ENCODE results near the gene TENT5A.

Gene TENT5A

DNA sequence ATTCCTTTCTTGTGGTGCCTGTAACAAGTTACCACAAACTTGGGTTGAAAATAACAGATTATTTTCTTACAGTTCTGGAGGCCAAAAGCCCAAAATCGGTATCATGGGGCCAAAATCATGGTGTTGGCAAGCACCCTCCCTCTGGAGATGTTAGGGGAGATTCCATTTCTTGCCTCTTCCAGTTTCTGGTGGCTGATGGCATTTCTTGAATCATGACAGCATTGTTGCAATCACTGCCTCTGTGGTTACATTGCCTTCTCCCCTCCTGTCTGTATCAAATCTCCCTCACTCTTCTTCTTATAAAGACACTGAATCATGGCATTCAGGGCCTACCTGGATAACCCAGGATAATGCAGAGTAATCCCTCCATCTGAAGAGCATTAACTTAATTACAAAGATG lies 17.9 kb upstream of the TENT5A start:
- no peak for DNase-seq

- no peak for DNase-seq
These were observed 17.3 kb upstream of the TENT5A start for GRCh38 chr6:81769824-81770223.

GRCh38 chr6:81768150-81768942 lies 15.9 kb upstream of the TENT5A start:
- no peak for DNase-seq

DNA sequence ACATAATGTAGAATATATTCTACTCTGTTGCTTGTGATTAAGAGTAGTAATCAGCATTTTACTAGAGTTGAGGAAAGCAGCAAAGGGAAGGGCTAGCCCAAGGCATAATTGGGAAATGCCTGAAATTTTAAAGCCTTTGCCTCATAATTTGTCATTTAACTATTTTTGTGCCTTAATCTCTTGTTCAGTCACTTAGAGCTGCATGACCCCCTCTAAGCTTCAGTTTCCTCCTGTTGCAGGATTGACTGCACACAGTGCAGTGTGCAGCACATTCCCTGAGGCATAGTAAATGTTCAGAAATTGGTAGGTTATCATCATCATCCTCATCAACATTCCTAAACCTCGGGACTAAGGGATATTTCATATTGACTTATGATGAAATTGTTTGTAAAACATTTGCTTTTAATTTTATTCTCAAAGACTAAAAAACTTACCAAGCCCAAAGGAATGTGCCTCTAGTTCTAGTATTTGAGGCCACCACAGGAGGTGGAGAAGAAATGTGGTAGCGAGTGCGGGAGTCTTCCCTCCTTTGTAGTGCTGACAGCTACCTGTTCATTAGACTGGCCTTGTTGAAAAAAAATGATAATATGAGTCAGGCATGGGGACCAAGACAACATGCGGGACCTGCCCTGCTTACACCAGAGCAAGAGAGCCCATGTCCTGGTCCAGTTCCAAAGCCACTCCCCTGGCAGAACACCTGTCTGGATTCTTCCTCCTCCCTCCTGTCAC lies 14.8 kb upstream of the TENT5A start:
- no peak for DNase-seq

DNA sequence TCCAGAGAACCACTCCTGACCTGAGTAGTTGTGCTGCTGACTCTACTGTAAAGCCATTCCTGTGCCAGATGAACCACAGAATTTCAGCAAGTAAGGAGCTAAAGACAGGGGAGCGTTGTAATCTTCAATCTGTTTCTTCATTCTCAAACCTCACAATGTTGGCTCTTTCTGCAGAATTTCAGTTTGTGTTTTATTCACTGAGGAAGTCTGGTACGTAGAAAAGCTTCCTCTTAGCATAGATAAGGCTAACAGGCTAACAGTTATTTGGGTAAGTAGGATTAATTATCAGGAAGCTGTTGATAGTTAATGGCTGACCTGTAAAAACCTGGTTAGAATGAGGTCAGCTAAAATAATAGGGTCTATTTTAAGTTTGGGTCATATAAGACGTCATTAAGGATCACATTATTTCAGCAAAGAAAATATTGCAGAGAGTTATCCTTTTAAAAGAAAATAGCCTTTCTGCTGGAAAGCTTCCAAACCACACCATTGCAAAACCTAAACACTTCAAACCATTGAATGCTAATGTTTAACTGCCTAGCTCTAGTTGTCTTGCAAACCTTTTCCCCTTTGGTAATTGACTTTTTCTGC lies 14.1 kb upstream of the TENT5A start:
- no peak for DNase-seq

DNA sequence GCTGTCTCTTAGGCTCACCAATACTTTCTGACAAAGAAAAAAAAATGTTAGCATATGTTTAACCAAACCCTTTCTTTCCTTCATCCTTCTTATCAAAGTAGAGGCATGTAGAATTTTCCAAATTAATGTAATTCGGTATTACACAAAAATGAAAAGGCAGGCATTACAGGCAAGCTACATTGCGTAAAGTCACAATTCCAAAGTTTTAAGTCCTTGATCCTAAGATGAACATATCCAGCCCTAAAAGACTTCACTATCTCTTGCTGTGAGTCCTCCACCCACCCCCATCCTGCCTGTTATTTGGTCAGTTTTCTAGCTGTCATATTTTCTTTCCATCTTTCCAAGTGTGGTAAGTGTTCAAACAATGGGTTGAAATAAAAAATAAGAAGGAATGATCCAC lies 12.1 kb upstream of the TENT5A start:
- no peak for DNase-seq

- DNase-seq: no peak
These were observed 11.5 kb upstream of the TENT5A start for GRCh38 chr6:81763968-81764367.

DNA sequence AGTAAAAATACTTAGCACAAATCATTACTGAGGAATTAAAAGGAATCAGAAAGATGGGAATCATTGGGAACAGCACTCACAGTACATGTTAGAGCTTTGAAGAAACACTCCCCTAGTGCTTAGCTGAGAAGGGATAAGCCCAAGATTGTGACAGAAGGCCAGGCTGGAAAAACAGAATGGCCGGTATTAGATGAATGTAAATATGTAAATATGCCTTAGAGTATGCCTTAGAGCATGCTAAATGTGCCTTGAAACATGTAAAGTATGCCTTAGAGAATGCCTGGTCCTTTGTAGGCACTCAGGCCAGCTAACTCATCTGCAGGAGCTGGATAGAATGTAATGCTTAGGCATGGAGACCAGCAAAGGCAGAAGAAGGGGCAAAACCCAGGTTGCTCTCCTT lies 10.6 kb upstream of the TENT5A start:
- DNase-seq: no peak

- no peak for DNase-seq
These were observed 10.1 kb upstream of the TENT5A start for GRCh38 chr6:81762606-81763005.

GRCh38 chr6:81762132-81762531 lies 9.7 kb upstream of the TENT5A start:
- no peak for DNase-seq

GRCh38 chr6:81761197-81761596 lies 8.7 kb upstream of the TENT5A start:
- DNase-seq: no peak

DNA sequence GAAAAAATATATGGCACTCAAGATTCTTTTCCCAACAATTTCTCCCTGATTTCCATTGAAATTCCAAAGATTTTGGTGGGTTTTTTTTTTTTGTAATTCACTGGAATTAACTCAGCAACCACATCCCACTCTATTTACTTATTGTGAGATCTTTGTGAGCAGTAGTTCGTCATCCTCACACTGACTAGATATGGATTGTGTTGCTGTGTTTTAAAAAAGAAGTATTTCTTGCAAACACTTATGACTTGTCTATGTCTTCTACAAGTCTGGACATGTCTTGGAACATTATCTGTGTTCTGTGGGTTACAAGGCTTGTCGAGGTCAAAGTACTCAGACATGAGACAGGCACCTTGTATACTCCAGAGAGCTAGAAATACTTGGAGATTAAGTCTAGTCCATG lies 7.3 kb upstream of the TENT5A start:
- no peak for DNase-seq

DNA sequence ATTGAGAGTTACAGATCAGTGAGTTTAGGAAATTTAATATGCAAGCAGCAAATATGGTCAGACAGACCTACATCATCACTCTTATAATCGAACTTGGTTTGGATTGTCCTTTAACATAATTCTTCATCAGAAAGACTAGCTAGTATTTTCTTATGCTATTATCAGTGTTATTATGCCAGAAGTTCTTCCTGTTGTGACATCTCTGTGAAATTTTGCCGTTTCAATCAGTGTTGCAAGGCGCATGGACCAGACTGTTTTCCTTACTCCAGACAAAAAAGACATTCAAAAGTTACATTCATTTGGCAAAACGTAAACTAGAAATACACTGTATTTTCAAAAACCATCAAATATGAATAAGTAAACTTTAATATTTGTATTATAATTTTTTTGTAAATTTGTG lies 5.7 kb upstream of the TENT5A start:
- no peak for DNase-seq

GRCh38 chr6:81756690-81757089 lies 4.2 kb upstream of the TENT5A start:
- no peak for DNase-seq

- DNase-seq: no peak
These were observed 3.1 kb upstream of the TENT5A start for GRCh38 chr6:81755551-81755950.

- no peak for DNase-seq
These were observed 2.4 kb upstream of the TENT5A start for GRCh38 chr6:81754906-81755305.

GRCh38 chr6:81753711-81754577 lies 1.5 kb upstream of the TENT5A start:
- DNase-seq: peak; percentile 50

- DNase-seq: peak; percentile 39
These were observed 635 bp upstream of the TENT5A start for GRCh38 chr6:81752921-81753710.

GRCh38 chr6:81751388-81752083 lies 945 bp downstream of the TENT5A start:
- no peak for DNase-seq

GRCh38 chr6:81750681-81751387 lies 1.6 kb downstream of the TENT5A start:
- DNase-seq: no peak

DNA sequence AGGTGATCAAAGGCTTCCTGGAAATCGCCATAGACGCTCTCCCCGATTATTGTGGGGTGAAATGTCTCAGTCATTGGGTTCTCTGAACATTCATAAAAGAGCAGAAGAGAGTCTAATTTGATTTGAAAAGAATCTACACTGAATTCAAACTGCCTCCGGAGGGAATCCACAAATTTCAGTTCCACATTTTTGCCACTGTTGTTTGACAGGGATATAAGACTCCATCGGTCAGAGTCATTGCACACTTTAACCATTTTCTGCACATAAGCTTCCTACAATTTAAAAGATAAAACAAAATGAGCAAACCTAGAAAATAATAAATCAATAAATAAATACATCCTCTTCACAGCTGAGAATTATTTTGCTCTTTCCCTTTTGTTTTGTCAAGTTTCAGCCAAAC lies 2.3 kb downstream of the TENT5A start:
- DNase-seq: no peak
